ENCODE data around the gene ALG9. TPM values are rescaled to one million over a fixed set of nuclear protein-coding genes. Genes with fewer than 3 reads are reported as not detected.

ALG9 gene
- total RNA-seq, 1 donor from 2014 or later: 36.9 TPM

DNA sequence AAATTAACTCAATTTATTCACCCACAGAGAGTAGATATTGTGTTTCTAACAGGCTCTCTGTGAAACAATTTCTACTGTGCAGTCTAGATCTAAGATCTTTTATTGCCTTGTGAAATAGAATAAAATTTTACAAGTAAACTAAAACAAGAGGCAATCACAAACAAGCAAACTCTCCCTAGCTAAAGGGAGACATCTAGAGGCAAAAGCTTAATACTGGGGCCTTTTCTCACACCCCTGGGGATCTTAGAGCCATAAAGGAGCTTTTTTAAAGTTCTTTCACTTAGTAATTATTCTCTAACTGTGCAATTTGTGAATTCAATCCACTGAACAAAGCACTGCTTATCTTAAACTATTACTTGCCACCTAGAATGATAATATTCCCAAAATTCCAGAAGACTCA is 19.7 kb downstream of the ALG9 start:
- Histone ChIP-seq H3K4me3 (no peak overlapping the region), H3K79me2 (ENCODE audit: low read depth) (no peaks in the 10 kb centered on the region), H4K20me1 (ENCODE audit: low read depth) (no peaks in the 10 kb centered on the region), H3K9me3 (ENCODE audit: low read depth) (no peaks in the 10 kb centered on the region), H3K36me3 (no peaks in the 10 kb centered on the region), H2AFZ (replicated peaks) (no peak overlapping the region), H3K9ac (no peak overlapping the region), H3K4me1 (peaks cover 6% of the 10 kb centered on the region), H3F3A (ENCODE audit: low read depth) (peaks cover 10% of the 10 kb centered on the region), H3K27ac (no peak overlapping the region), H3K27me3 (no peaks in the 10 kb centered on the region), H3K4me2 (no peak overlapping the region)
- no peaks in the 10 kb centered on the region for H3K27me3 Mint-ChIP-seq (ENCODE audit: insufficient read depth, low read depth)
- TF ChIP-seq CTCF (IDR thresholded peaks at IDR 0.05) (peak; percentile 40), EZH2 (IDR thresholded peaks at IDR 0.05) (no peak), EZH2phosphoT487 (IDR thresholded peaks at IDR 0.05) (no peak)
- no peak overlapping the region for H3K27ac Mint-ChIP-seq
- H3K36me3 Mint-ChIP-seq: peaks cover 25% of the 10 kb centered on the region
- no peak overlapping the region for H3K4me3 Mint-ChIP-seq
- no peaks in the 10 kb centered on the region for H3K9me3 Mint-ChIP-seq
- peaks cover 13% of the 10 kb centered on the region for H3K4me1 Mint-ChIP-seq
- DNase-seq (ENCODE audit: low spot score): peak; percentile 15

GRCh38 chr11:111851067-111851466 is 20.3 kb downstream of the ALG9 start:
- no peak for TF ChIP-seq EZH2 (IDR thresholded peaks at IDR 0.05)
- no peak for TF ChIP-seq EZH2phosphoT487 (IDR thresholded peaks at IDR 0.05)
- no peaks in the 10 kb centered on the region for H3K27me3 ChIP-seq
- no peak overlapping the region for H3K4me3 ChIP-seq
- no peaks in the 10 kb centered on the region for H4K20me1 ChIP-seq (ENCODE audit: low read depth)
- peaks cover 9% of the 10 kb centered on the region for H3K4me1 ChIP-seq
- H3K4me1 Mint-ChIP-seq: peaks cover 18% of the 10 kb centered on the region
- peaks cover 11% of the 10 kb centered on the region for H3F3A ChIP-seq (ENCODE audit: low read depth)
- no peaks in the 10 kb centered on the region for H3K36me3 ChIP-seq
- H3K27ac ChIP-seq: no peak overlapping the region
- no peaks in the 10 kb centered on the region for H3K9me3 ChIP-seq (ENCODE audit: low read depth)
- H3K9ac ChIP-seq: no peak overlapping the region
- no peaks in the 10 kb centered on the region for H3K79me2 ChIP-seq (ENCODE audit: low read depth)
- H3K27me3 Mint-ChIP-seq (ENCODE audit: insufficient read depth, low read depth): no peaks in the 10 kb centered on the region
- no peak overlapping the region for H2AFZ ChIP-seq (replicated peaks)
- H3K27ac Mint-ChIP-seq: no peak overlapping the region
- H3K9me3 Mint-ChIP-seq: no peaks in the 10 kb centered on the region
- H3K4me2 ChIP-seq: no peak overlapping the region
- no peak for DNase-seq (ENCODE audit: low spot score)
- peaks cover 25% of the 10 kb centered on the region for H3K36me3 Mint-ChIP-seq
- no peak overlapping the region for H3K4me3 Mint-ChIP-seq

DNA sequence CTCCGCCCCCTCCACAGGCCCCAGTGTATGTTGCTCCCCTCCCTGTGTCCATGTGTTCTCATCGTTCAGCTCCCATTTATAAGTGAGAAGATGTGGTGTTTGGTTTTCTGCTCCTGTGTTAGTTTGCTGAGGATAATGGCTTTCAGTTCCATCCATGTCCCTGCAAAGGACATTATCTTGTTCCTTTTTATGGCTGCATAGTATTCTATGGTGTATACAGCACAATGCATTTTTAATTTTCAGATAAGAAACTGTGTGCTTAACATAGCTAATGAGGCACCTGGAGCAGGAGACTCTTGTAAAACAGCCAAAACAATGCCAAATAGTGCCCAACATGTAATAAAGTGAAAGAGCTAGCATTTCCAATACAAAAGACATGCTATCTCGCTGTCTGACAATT is 21.8 kb downstream of the ALG9 start:
- TF ChIP-seq CTCF (IDR thresholded peaks at IDR 0.05) (no peak), EZH2phosphoT487 (IDR thresholded peaks at IDR 0.05) (no peak), EZH2 (IDR thresholded peaks at IDR 0.05) (no peak)
- H3K36me3 Mint-ChIP-seq: peaks cover 18% of the 10 kb centered on the region
- no peaks in the 10 kb centered on the region for H3K36me3 ChIP-seq
- H3K27ac ChIP-seq: no peak overlapping the region
- no peak overlapping the region for H3K27ac Mint-ChIP-seq
- no peak overlapping the region for H2AFZ ChIP-seq (replicated peaks)
- no peaks in the 10 kb centered on the region for H3K9me3 Mint-ChIP-seq
- no peak for DNase-seq (ENCODE audit: low spot score)
- peaks cover 9% of the 10 kb centered on the region for H3K4me1 ChIP-seq
- H3K27me3 Mint-ChIP-seq (ENCODE audit: insufficient read depth, low read depth): peaks cover 2% of the 10 kb centered on the region
- H3K4me2 ChIP-seq: no peak overlapping the region
- no peak overlapping the region for H3K4me3 Mint-ChIP-seq
- H3K27me3 ChIP-seq: no peaks in the 10 kb centered on the region
- H3K9ac ChIP-seq: no peak overlapping the region
- no peak overlapping the region for H3K4me3 ChIP-seq
- H3K9me3 ChIP-seq (ENCODE audit: low read depth): no peaks in the 10 kb centered on the region
- H4K20me1 ChIP-seq (ENCODE audit: low read depth): no peaks in the 10 kb centered on the region
- peaks cover 20% of the 10 kb centered on the region for H3K4me1 Mint-ChIP-seq
- H3K79me2 ChIP-seq (ENCODE audit: low read depth): no peaks in the 10 kb centered on the region
- peaks cover 11% of the 10 kb centered on the region for H3F3A ChIP-seq (ENCODE audit: low read depth)

DNA sequence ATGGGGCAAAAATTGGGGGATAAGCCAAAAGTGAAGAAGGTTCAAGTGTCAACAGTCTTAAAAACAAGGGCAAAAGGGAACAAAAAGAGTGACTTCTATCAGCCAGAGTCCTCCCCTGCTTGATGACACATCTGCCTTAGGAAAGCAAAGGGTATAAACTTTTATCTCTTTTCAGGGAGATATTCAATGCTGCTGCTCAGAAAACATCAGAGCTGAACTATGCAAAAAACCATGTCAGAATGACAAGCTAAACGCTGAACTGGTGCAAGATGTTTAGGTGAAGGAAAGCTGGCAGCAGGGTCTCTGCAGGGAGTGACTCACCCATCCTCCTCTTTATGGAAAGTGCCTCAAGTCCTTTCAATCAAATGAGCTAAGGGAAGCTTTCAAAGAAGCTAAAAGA is 24.7 kb downstream of the ALG9 start:
- H3K36me3 ChIP-seq: no peaks in the 10 kb centered on the region

More for the DNA sequence above, 24.7 kb downstream of the ALG9 start:
- H3K79me2 ChIP-seq (ENCODE audit: low read depth): no peaks in the 10 kb centered on the region
- no peak for TF ChIP-seq CTCF (IDR thresholded peaks at IDR 0.05)
- no peak for TF ChIP-seq EZH2 (IDR thresholded peaks at IDR 0.05)
- no peak for TF ChIP-seq EZH2phosphoT487 (IDR thresholded peaks at IDR 0.05)
- peak overlapping the region; percentile 62 for H3K27ac Mint-ChIP-seq
- H3K27ac ChIP-seq: no peak overlapping the region
- H3K4me3 ChIP-seq: no peak overlapping the region
- H3K9ac ChIP-seq: no peak overlapping the region
- peaks cover 12% of the 10 kb centered on the region for H3K36me3 Mint-ChIP-seq
- peaks cover 9% of the 10 kb centered on the region for H3K4me1 ChIP-seq
- no peaks in the 10 kb centered on the region for H3K27me3 ChIP-seq
- H3K4me2 ChIP-seq: no peak overlapping the region
- no peaks in the 10 kb centered on the region for H4K20me1 ChIP-seq (ENCODE audit: low read depth)
- H2AFZ ChIP-seq (replicated peaks): no peak overlapping the region
- peaks cover 4% of the 10 kb centered on the region for H3K27me3 Mint-ChIP-seq (ENCODE audit: insufficient read depth, low read depth)
- peaks cover 21% of the 10 kb centered on the region for H3K4me1 Mint-ChIP-seq
- peaks cover 6% of the 10 kb centered on the region for H3F3A ChIP-seq (ENCODE audit: low read depth)
- no peak for DNase-seq (ENCODE audit: low spot score)
- H3K4me3 Mint-ChIP-seq: no peak overlapping the region
- H3K9me3 Mint-ChIP-seq: no peaks in the 10 kb centered on the region
- H3K9me3 ChIP-seq (ENCODE audit: low read depth): no peaks in the 10 kb centered on the region

Data from neural progenitor cell (in vitro differentiated cells).